WTC11 (cell line): ENCODE data around the gene LAMA4. TPM values are rescaled to one million over a fixed set of nuclear protein-coding genes. Genes with fewer than 3 reads are reported as not detected.

Source experiments
- ATAC-seq: fragments of 200-7000 bp; cut with Tn5 transposase; 2 replicates; pipeline ENCODE4 v1.10.0; 2021; ENCODE audit warnings: mild to moderate bottlenecking, moderate library complexity
- CTCF ChIA-PET: fragments of 300-600 bp; sonication (Branson Sonifier 250); formaldehyde crosslinking; loops from one replicate; lab custom pipeline; 2021; ENCODE audit warnings: antibody characterized with exemption; lab: Charles Lee
- POLR2A ChIA-PET: fragments of 350-600 bp; sonication (Branson Sonifier 250); formaldehyde crosslinking; loops from one replicate; lab custom pipeline; 2021; ENCODE audit warnings: antibody characterized with exemption; lab: Charles Lee
- DNase-seq: peaks from one replicate; pipeline ENCODE4 v3.0.0; 2021; ENCODE audit warnings: low spot score
- H3K27ac Mint-ChIP-seq: 2 replicates; pipeline ENCODE4 v1.8.0; 2021; ENCODE audit warnings: mixed read lengths
- H3K27me3 Mint-ChIP-seq: 2 replicates; pipeline ENCODE4 v1.8.0; 2021; ENCODE audit warnings: low read depth, mild to moderate bottlenecking, moderate library complexity, mixed read lengths
- H3K36me3 Mint-ChIP-seq: 2 replicates; pipeline ENCODE4 v1.8.0; 2021; ENCODE audit warnings: mixed read lengths
- H3K4me1 Mint-ChIP-seq: 2 replicates; pipeline ENCODE4 v1.8.0; 2022; ENCODE audit warnings: mixed read lengths
- H3K4me3 Mint-ChIP-seq: 2 replicates; pipeline ENCODE4 v1.8.0; 2021; ENCODE audit warnings: mild to moderate bottlenecking, moderate library complexity, mixed read lengths
- H3K9me3 Mint-ChIP-seq: 2 replicates; pipeline ENCODE4 v1.8.0; 2021; ENCODE audit warnings: mixed read lengths
- CBFB ChIP-seq: sonication (generic); formaldehyde crosslinking; IDR thresholded peaks from 2 replicates; pipeline ENCODE4 v1.8.1; 2022; ENCODE audit warnings: mild to moderate bottlenecking, low read depth, missing genetic modification reagents
- FOXP1 ChIP-seq: sonication (generic); formaldehyde crosslinking; IDR thresholded peaks from 2 replicates; pipeline ENCODE4 v1.8.0; 2022; ENCODE audit warnings: missing genetic modification reagents, mild to moderate bottlenecking, moderate library complexity, borderline replicate concordance
- GABPB1 ChIP-seq: sonication (generic); formaldehyde crosslinking; IDR thresholded peaks from 2 replicates; pipeline ENCODE4 v1.8.1; 2023; ENCODE audit warnings: mild to moderate bottlenecking, missing genetic modification reagents
- MAX ChIP-seq: sonication (generic); formaldehyde crosslinking; IDR thresholded peaks from 2 replicates; pipeline ENCODE4 v1.8.0; 2022; ENCODE audit warnings: mild to moderate bottlenecking, missing genetic modification reagents
- STAT6 ChIP-seq: sonication (generic); formaldehyde crosslinking; conservative IDR thresholded peaks from 2 replicates; pipeline ENCODE4 v1.8.1; 2023; ENCODE audit warnings: mild to moderate bottlenecking, low read depth, missing genetic modification reagents, moderate library complexity
- ZBTB21 ChIP-seq: sonication (generic); formaldehyde crosslinking; IDR thresholded peaks from 2 replicates; pipeline ENCODE4 v1.8.1; 2023; ENCODE audit warnings: mild to moderate bottlenecking, missing genetic modification reagents, borderline replicate concordance
- ZBTB43 ChIP-seq: sonication (generic); formaldehyde crosslinking; IDR thresholded peaks from 2 replicates; pipeline ENCODE4 v1.8.1; 2023; ENCODE audit warnings: mild to moderate bottlenecking, missing genetic modification reagents
- ZNF138 ChIP-seq: sonication (generic); formaldehyde crosslinking; conservative IDR thresholded peaks from 2 replicates; pipeline ENCODE4 v1.8.1; 2022; ENCODE audit warnings: mild to moderate bottlenecking, moderate library complexity, missing genetic modification reagents
- ZNF512 ChIP-seq: sonication (generic); formaldehyde crosslinking; IDR thresholded peaks from 2 replicates; pipeline ENCODE4 v1.8.1; 2022; ENCODE audit warnings: missing genetic modification reagents, borderline replicate concordance
- total RNA-seq: library from RNA; stranded (reverse); gene quantifications from 3 replicates; pipeline ENCODE4 v1.2.3, GENCODE V29; 2021
- TF ChIP-seq, protein P1 (sequence below): sonication (generic); formaldehyde crosslinking; IDR thresholded peaks from 2 replicates; pipeline ENCODE4 v1.8.1; 2022; ENCODE audit warnings: mild to moderate bottlenecking, missing genetic modification reagents, moderate library complexity, borderline replicate concordance

Gene LAMA4
- total RNA-seq, 1 experiment from 2014 or later: 1.6 TPM

GRCh38 chr6:112188906-112189305 lies 65.5 kb downstream of the LAMA4 start (continued):
- TF ChIP-seq ZBTB43 (no peak), CBFB (CRISPR knock-in tag) (no peak), FOXP1 (CRISPR knock-in tag) (no peak), STAT6 (CRISPR knock-in tag) (no peak)

DNA sequence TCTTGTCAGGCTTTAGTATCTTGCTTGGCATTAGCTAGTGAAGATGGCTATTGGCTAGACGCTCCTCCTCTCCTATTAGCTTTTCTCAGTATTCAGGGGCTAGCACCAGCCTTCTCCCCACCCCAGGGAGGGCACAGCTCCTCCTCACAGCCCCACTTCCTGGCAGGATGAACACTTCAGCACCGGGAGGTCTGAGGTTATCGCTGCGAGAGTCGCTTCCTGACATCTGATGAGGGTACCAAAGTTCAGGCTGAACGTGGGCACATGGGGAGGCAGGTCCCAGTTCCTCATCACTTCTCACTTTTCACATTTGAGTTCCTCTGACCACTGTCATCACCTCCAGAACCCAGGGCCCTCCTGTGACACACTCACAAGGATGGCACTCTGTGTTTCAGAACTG lies 66.6 kb downstream of the LAMA4 start:
- Mint-ChIP-seq H3K27me3 (no peaks in the 10 kb centered on the region; the same call in none of the 2 replicates), H3K9me3 (no peaks in the 10 kb centered on the region), H3K27ac (no peak overlapping the region), H3K4me3 (no peak overlapping the region), H3K4me1 (peaks cover 18% of the 10 kb centered on the region), H3K36me3 (no peaks in the 10 kb centered on the region)
- TF ChIP-seq MAX: no peak
- no peak for TF ChIP-seq STAT6 (CRISPR knock-in tag)
- TF ChIP-seq GABPB1 (CRISPR knock-in tag): no peak
- TF ChIP-seq ZBTB21 (CRISPR knock-in tag): no peak
- POLR2A ChIA-PET: no interaction called here
- ATAC-seq (no peak), DNase-seq (no peak)
- CTCF ChIA-PET: no interaction called here

DNA sequence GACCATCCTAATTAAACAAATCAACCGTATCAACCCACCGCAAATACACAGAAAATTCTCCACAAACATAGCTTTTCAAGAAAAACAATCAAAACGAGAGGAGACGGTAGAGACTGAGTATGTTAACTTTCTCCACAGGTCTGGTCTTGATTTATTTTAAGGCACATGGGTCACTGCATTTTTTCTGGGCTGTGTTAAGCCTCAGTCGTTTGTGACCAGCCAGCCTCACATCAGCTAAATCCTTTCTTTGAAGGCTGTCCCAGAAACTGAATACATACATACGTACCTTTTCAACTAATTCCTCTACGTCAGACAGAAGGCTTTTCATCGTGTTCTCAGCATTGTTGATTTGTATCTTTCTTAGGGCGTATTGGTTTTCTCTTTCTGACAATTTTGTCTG lies 69.4 kb downstream of the LAMA4 start:
- H3K9me3 Mint-ChIP-seq: no peaks in the 10 kb centered on the region
- ATAC-seq (no peak), DNase-seq (no peak)
- no peak overlapping the region for H3K4me3 Mint-ChIP-seq
- H3K27ac Mint-ChIP-seq: no peak overlapping the region
- H3K4me1 Mint-ChIP-seq: peaks cover 18% of the 10 kb centered on the region
- POLR2A ChIA-PET: no interaction called here
- no peaks in the 10 kb centered on the region for H3K36me3 Mint-ChIP-seq
- TF ChIP-seq, protein P1, sequence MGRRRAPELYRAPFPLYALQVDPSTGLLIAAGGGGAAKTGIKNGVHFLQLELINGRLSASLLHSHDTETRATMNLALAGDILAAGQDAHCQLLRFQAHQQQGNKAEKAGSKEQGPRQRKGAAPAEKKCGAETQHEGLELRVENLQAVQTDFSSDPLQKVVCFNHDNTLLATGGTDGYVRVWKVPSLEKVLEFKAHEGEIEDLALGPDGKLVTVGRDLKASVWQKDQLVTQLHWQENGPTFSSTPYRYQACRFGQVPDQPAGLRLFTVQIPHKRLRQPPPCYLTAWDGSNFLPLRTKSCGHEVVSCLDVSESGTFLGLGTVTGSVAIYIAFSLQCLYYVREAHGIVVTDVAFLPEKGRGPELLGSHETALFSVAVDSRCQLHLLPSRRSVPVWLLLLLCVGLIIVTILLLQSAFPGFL (CRISPR knock-in tag): no peak
- TF ChIP-seq ZNF512 (CRISPR knock-in tag) (no peak), ZNF138 (no peak)
- H3K27me3 Mint-ChIP-seq: no peaks in the 10 kb centered on the region
- CTCF ChIA-PET: no interaction called here
